ENCODE measurements around the gene XRCC6.
"Not testable (repeated sequence)": the region's sequence is repeated elsewhere in the genome, so short reads cannot be mapped to it uniquely, and the experiment has no call there.

The XRCC6 gene

DNA sequence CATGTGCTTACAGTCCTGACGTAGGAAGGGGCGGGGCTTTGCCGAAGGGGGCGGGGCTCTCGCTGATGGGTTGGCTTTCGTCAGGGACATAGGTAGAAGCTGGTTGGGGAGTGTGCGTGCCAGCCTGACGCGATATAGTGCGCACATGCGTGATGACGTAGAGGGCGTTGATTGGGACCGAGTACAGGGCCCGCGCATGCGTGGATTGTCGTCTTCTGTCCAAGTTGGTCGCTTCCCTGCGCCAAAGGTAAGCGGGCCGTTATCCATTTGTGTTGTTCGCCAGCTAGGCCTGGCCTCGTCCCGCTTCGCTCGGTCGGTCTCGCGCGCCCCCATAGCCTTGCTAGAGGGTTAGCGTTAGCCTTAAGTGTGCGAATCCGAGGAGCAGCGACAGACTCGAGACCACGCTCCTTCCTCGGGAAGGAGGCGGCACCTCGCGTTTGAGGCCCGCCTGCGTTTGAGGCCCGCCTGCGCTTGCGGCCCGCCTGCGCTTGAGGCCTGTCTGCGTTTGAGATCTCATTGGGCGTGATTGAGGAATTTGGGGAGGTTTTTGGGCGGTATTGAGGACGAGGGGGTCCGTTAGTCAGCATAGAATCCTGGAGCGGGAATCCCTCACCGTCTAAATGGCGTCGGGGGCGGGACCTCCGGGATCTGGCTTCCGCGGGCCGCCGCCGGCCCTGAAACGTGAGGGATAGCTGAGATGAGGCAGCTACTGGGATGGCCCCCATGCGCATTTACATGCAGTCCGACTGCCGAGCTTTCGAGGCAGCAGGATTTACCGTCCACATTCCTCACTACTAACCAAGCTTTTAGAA lies at the start of gene XRCC6:
TSS of gene XRCC6 (plus strand) at position 197 of the 812 bp plus-strand sequence. CDS start 710 bp downstream, outside the sequence.
- DNase-seq = peak; percentile 100

DNA sequence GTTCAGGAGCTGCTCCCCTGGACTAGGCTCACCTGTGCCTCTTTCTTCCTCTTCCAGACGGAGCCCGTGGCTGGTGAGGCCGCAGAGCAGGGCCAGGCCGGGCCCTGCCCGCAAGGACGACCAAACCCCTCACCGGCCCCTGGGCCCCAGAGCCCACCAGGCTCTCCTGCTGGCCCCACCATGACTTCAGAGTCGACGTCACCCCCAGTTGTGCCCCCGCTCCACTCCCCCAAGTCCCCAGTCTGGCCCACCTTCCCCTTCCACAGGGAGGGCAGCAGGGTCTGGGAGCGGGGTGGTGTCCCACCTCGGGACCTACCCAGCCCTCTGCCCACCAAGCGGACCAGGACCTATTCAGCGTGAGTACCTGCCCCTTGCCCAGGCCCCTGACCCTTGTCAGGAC lies 49.3 kb upstream of the XRCC6 start:
- DNase-seq = no peak

DNA sequence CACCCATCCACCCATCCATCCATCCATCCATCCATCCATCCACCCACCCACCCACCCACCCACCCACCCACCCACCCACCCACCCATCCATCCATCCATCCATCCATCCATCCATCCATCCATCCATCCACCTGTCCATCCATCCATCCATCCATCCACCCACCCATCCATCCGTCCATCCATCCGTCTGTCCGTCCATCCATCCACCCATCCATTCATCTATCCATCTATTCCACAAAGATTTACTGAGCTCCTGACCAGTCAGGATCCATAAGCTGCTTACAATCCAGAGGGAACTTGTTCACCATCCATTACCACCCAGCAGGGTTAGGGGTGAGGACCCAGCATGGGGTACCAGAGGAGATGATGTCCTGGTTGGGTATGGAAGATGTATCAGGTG lies 48.8 kb upstream of the XRCC6 start:
- DNase-seq = not testable (repeated sequence)

DNA sequence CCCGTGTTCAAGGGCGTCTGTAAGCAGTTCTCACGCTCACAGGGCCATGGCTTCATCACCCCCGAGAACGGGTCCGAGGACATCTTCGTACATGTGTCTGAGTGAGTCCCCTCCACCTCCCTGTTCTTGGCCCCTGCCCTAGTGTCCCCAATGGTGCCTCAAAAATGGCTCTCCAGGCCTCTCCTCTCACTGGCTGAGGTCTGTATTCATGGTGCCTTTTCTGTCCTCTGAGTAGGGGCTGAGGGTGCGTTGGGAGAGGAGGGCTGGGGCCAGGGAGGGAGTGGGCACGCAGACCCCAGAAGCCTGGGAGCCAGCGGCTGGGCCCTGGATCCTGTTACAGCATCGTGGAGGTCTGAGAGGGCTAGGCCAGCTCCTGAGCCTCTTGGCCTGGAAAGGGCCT lies 47.4 kb upstream of the XRCC6 start:
- DNase-seq = no peak

DNA sequence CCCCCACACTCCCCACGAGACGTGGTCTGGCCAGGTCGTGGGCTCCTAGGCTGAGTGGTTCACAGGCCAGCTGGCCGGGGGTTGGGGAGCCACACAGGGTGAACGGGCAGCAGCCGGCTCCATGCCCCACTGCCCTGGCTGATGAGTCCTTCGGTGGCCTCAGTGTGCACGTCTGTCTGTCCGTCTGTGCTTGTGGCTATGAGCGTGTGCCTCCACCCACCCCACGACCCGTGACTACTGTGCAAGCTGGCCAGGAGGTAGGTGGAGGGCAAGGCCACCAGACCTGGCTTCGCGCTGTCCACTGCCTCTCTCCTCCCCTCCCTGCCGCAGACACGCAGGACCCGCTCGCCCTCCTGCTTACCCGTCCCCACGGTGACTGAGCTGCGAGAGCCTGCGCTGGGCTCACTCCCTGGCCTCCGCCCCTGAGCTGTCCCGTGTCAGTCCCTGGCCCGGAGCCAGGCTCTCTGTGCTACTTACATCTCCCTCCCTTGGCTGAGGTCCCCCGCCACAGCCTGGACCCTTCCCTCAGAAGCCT lies 46.2 kb upstream of the XRCC6 start:
- DNase-seq = no peak

DNA sequence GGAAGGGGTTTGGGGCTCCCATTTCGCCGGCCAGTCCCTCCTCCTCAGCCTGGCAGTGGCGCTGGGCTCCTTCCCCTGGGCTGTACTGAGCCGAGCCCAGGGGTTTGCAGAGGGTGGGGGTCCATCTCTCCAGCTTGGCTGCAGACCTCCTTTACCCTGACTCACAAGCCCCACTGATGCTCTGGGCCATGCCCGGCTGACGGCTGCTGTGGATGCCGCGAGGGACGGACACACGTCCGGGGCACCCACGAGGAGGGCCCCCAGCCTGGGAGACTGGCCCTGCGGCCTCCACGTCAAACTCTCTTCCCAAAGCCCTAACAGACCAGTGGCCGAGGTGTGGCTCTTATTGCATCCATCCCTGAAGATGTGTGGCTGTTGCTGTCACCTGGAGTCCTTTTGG lies 45.6 kb upstream of the XRCC6 start:
- DNase-seq = no peak

DNA sequence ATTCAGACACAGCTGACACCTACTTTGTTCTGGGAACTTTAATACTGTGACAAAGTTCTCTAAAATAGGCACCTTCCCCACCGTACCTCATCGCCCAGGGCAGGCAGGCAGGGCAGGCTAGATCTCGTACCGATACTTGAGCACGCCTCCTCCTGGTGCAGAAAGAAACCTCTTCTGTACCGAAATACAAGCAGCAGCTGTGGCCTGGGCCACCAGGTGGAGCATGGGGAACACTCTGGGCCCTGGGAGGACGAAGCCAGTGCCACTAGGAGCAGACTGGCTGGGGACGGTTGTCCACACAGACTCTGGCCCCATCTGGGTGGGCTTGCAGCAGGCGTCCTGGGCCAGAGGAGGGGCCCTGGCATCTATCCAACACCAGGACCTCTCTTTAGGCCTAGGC lies 44.2 kb upstream of the XRCC6 start:
- peak; percentile 54 for DNase-seq

DNA sequence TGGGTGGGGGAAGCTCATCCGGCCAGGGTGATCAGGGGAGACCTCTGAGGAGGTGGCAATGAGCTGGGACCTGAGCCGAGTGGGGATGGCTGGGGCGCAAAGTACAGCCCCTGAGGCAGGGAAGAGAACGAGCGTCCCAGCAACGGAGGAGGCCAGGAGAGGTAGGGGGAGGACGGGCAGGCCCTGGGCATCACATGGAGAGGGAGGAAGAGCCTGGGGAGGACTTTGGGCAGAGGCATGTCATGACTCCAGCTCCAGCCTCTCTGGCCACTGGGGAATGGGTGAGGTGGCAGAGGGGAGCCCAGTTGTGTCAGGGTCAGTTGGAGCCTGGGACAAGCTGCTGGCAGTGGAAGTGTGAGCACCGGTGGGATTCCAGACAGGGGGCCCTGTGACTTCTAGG lies 43.0 kb upstream of the XRCC6 start:
- DNase-seq = no peak

DNA sequence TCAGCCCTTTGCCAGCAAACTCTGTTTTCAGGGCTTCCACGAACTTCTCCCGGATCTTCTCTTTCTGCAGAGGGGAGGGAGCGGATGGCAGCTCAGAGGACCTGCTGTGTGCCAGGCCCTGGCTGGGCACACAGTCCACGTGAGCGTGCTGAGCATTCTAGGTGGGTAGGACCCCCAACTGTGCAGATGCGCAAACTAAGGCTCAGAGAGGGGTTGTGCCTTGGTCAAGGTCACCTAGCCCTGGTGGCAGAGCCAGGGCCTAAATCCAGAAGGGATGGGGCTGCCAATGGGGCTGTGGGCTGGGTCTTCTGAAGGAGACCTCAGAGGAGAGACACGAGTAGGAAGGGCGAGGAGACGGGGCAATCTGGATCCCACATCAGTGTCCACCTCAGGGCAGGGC lies 42.3 kb upstream of the XRCC6 start:
- no peak for DNase-seq

DNA sequence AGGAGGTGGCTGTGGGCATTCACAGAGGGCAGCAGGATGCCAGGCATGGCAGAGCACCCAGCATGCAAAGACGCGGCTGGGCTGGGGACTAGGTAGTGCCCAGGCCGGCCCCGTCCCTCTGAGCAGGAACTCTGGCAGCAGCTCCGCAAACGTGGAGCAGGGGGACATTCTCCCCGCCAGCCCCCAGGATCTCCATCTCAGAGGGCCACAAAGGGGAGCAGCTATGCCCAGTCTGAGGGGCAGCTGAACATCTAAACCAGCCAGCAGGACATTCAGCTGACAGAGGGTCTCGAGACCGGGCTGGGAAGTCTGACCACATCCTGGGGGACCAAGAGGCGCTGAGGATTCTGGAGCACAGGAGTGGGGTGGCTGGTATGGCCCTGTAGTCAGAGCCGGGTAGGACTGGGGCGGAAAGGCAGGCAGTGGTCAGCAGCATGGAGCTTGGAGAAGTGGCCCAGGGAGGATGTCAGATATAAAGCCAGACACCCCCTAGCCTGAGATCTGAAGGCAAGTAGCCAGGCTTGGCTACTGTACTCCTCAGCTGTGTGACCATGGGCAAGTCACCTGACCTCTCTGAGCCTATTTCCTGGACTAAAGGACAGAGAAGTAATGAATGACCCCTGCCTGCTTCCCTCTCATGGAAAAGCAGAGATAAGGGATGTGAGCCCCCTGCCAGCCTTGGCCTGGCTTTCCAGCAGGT lies 41.6 kb upstream of the XRCC6 start:
- no peak for DNase-seq

DNA sequence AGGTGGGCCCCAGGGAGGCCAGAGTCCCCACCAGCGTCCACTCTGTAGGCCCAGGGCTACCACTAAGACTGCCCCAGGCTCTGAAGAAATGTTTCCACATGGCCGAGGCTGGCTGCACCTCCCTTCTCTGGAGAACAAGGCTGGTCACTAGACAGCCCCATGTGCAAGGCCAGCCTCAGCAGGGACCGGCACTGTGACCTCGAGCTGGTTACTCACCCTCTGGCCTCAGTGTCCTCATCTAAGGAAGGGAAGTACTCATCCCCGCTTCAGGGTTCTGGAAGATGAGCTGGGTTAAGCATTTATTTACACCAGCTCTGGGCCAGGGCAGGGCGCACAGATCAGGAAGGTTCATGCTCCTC lies 41.1 kb upstream of the XRCC6 start:
- no peak for DNase-seq

DNA sequence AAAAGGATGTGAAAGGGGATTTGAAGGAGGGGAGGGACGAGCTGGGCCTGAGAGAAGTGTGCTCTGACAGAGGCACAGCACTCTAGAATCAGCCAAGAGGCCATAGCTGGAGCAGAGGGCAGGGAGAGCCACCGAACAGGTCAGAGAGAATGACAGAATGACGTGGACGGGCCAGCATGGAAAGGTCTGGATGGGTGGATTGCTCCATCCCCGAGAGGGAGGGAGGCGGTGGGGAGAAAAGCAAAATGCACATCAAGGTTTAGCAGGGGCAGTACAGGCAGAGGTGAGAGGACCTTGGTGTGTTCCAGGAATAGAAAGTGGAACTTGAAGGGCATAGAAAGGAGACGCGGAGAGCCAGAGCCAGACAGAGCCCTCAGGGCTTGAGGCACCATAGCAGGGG lies 38.4 kb upstream of the XRCC6 start:
- DNase-seq = no peak

DNA sequence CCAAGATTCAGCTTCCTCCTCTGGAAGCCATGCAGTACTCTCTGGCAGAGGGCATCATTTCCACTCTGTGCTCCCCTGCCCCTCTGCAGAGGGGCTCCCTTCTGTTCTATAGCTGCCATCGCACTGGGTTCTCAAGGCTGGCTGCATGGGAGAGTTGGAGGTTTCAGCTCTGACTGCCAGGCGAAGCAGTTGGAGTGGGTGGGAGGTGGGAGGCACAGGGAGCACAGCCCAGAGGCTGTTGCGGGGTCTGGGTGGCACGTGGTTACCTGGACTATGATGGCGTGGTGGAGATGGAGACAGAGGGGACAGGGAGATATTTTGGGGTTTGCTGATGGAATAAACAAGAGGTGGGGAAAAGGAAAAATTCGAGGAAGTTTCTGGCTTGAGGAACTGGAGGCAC lies 36.2 kb upstream of the XRCC6 start:
- DNase-seq = no peak

DNA sequence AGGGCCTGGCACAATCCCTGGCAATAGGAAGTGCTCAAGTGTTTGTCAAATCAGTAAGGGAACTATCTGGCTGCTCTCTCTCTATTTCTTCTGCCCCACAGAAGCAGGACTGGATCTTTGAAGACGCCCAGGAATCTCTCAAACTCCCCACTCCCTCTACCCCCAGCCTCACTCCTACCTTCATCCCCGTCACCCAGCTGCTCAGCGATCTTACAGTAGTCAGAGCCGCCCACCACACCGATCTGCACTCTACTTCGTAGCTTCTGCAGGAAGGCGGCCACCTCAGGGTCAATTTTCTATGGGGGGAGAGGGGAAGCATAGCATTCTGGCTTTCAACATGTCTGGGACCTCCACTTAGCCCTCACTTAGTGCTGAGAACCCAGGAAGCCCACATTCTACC lies 35.2 kb upstream of the XRCC6 start:
- no peak for DNase-seq

DNA sequence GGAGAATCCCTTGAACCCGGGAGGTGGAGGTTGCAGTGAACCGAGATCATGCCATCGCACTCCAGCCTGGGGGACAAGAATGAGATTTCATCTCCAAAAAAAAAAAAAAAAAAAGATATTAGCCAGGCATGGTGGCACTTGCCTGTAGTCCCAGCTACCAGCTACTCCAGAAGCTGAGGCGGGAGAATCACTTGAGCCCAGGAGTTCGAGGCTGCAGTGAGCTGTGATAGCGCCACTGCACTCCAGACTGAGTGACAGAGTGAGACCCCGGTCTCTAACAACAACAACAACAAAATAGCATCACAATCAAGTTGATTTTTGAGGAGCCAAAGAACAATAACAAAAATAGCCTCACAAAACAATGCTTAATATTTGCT lies 33.8 kb upstream of the XRCC6 start:
- no peak for DNase-seq

DNA sequence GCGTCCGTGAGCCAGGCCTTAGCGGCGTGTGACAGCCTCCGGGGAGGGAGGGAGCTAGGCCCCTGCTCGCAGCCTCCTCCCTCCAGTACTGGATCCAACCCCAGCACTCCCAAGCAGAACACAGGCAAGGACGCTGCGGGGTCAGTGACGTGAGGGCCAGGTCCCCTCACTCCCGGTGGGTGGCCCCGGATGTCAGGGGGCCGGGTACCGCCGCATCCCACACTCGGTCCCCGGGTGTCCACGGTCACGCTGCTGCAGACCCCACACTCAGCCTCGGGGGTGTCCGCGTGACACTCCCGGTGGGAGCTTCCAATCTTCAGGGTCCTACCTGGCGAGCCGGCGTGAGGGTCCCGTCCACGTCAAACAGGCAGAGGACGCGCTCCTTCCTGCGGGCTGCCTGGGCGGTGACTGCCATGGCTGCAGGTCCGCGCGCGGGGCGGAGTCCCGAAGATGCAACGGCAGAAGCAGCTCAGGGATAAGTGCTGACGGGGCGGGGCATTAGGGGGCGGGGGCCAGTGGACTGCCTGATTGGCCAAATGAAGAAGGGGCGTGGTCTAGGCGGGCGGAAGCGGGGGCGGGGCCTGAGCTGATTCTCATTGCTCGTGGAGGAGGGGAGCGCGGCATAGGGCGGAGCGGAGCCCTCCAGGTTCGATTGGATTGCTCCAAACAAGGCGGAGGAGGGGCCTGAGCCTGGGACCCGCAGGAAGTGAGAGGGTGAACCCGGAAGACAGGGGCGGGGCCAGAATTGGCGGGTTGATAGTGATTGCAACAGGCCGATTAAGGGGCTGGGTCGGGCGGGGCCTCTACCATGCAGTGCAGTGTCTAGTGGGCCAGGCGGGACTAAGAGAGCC lies 31.5 kb upstream of the XRCC6 start, which contains the start of gene PMM1:
TSS of gene PMM1 (minus strand) at position 450 of the 851 bp plus-strand sequence. CDS start at position 415, 35 bp downstream.
- peak; percentile 100 for DNase-seq

DNA sequence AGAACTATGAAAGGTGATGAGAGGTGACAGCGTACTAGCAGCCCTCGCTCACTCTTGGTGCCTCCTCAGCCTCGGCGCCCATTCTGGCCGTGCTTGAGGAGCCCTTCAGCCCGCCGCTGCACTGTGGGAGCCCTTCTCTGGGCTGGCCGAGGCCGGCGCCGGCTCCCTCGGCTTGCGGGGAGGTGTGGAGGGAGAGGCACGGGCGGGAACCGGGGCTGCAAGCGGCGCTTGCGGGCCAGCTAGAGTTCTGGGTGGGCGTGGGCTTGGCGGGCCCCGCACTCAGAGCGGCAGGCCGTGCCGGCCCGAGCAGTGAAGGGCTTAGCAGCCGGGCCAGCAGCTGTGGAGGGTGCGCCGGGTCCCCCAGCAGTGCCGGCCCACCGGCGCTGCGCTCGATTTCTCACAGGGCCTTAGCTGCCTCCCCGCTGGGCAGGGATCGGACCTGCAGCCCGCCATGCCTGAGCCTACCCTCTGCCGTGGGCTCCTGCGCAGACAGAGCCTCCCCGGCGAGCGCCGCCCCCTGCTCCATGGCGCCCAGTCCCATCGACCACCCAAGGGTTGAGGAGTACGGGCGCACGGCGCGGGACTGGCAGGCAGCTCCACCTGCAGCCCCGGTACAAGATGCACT lies 27.6 kb upstream of the XRCC6 start:
- not testable (repeated sequence) for DNase-seq

DNA sequence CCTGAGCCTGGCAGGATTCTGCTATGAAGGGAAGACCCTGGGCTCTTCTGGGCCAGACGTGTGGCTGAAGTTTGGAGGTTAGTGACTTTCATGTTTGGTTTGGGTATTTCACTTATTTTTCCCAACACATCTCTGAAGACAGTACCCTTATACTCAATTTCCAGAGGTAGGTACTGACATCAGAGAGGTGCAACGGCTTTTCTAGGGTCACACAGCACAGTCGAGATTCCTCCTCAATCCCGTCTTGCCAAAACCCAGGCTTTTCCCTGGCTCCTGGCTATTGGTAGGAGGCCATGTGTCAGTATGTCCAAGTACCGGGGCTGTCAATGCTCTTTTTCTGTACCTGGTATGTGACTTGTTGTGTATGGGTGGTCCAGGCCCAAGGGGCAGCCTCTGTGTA lies 25.4 kb upstream of the XRCC6 start:
- no peak for DNase-seq

DNA sequence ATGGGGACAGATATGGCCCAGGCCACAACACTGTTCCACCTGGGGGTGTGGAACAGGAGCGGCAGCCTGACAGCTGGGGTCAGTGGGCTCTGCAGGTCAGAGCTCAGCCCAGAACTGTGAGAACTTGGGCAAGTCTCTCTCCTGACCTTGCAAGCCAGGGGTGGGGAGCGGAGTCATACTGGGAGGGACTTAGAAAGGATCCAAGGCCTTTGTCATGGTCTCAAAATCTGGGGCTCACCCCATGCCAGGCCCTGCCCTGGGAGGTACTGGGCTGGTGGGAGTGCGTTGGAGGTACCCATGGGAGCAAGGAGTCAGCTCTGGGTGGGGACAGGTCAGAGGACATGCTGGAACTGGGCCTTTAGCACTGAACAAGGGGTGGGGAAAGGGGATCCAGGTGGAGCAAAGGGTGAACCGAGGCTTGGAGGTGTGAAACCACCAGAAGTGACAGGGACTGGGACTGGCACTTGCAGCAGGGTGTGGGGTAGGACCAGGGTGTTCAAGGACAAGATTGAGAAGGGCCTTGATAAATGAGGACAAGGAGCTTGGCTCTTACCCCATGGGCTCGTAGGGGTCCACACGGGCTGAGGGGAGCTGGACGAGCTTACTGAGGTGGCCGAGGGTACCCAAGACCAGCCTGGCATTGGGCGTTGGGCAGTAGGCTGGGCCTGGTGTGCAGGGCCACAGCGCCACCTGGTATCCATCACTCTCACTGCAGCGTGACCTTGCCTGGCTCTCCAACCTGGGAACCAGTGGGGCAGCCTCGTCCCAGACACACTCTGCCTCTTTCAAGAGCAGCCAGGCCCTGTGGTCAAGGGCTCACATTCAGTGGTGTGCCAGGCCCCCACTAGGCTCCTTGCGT lies 24.1 kb upstream of the XRCC6 start:
- DNase-seq = peak; percentile 62

DNA sequence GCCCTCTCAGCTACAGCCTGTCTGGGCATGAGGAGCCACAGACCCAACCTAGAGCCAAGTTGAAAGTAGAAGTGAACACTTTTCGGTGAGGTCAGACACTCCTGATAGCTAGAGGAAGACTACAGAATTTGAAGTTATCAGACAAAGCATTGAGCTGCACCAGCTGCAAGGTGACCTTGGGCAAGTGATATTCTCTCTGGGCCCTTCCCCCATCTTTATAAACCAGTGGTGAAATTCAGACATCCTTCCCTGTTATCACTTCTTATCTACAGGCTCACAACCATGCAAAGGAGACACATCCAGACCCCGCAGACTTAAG lies 23.5 kb upstream of the XRCC6 start:
- no peak for DNase-seq

DNA sequence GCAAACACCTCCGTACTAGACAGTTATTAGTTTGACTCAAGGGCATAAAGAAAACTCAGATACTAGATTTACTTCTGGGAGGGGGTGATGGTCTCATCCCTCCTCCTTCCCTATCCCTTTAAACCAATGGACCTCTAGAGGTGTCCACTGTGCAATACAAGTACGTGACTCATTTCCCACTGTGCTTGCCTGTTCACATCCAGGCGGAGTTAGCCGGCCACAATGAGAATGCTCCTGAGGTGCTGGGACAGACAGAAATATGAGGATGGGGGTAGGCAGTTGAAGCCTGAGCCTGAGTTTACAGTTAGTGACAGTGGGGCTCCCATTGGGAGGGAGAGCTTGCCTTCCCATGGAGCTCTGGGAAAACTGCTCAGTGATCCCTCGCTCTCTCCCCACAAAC lies 23.0 kb upstream of the XRCC6 start:
- DNase-seq = no peak
